SJSA1 (cell line): ENCODE data around the gene CRMP1. TPM values are rescaled to one million over a fixed set of nuclear protein-coding genes. Genes with fewer than 3 reads are reported as not detected.
"Not testable (repeated sequence)": the region's sequence is repeated elsewhere in the genome, so short reads cannot be mapped to it uniquely, and the experiment has no call there.

Source experiments
- DNase-seq, 2 experiments: peaks; one replicate each; pipeline ENCODE4 v3.0.0-alpha.2; 2015 to 2020; ENCODE audit warnings: low spot score in 2 of 2, low read depth in 1 of 2
- H3K27ac ChIP-seq: fragments of 250-450 bp; sonication (Bioruptor Pico); 2 replicates; pipeline ENCODE4 v1.5.1; 2020; ENCODE audit warnings: mild to moderate bottlenecking, moderate library complexity
- H3K27me3 ChIP-seq: fragments of 250-450 bp; sonication (Bioruptor Pico); replicated peaks from 2 replicates; pipeline ENCODE4 v1.5.1; 2020; ENCODE audit warnings: mild to moderate bottlenecking, moderate library complexity
- H3K36me3 ChIP-seq: fragments of 250-450 bp; sonication (Bioruptor Pico); 2 replicates; pipeline ENCODE4 v1.5.1; 2020; ENCODE audit warnings: mild to moderate bottlenecking
- H3K4me1 ChIP-seq: fragments of 250-450 bp; sonication (Bioruptor Pico); replicated peaks from 2 replicates; pipeline ENCODE4 v1.6.1; 2021; ENCODE audit warnings: mild to moderate bottlenecking
- H3K4me3 ChIP-seq: fragments of 250-450 bp; sonication (Bioruptor Pico); 2 replicates; pipeline ENCODE4 v1.5.1; 2020; ENCODE audit warnings: mild to moderate bottlenecking
- H3K9me3 ChIP-seq: fragments of 250-450 bp; sonication (Bioruptor Pico); replicated peaks from 2 replicates; pipeline ENCODE4 v1.5.1; 2020; ENCODE audit warnings: mild to moderate bottlenecking
- total RNA-seq: library from RNA; depleted of rRNA; stranded (reverse); fragments of >200 nt; shearing (Covaris generic); gene quantifications from 2 replicates; pipeline ENCODE4 v1.2.3, GENCODE V29; 2014

Gene CRMP1
- total RNA-seq, 1 experiment from 2014 or later: not detected

DNA sequence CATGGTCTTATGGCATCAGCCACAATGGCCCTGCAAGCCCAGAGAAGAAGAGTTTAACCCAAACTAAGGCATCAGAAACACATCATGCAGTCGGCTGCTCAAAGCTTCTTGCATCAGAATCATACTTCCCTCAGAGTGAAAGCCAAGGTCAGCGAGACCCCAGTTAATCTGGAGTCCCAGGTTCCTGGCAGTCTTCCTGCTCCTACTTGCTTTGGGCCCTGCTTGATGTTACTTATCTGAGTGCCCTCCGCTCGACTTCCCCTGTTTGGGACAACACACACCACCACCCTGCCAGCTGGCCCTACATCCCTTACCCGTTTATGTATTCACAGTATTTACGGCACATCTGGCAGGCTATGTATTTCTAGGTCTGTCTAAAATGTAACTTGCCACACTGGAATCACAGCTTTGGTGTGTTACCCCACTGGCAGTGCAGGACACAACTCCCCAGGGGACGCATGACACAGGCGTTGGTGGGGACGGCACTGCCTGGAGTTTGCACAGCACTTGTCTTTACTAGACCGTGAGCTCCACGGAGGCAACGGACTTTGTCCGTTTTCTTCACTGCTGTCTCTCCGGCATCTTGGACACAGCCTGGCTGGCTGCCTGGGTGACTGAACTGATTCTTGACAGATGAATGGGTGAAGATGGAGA is 22.8 kb downstream of the CRMP1 start:
- Histone ChIP-seq H3K27ac (no peak overlapping the region), H3K36me3 (no peaks in the 10 kb centered on the region), H3K4me3 (no peak overlapping the region), H3K27me3 (no peaks in the 10 kb centered on the region), H3K4me1 (no peaks in the 10 kb centered on the region), H3K9me3 (no peaks in the 10 kb centered on the region)
- no peak for DNase-seq

DNA sequence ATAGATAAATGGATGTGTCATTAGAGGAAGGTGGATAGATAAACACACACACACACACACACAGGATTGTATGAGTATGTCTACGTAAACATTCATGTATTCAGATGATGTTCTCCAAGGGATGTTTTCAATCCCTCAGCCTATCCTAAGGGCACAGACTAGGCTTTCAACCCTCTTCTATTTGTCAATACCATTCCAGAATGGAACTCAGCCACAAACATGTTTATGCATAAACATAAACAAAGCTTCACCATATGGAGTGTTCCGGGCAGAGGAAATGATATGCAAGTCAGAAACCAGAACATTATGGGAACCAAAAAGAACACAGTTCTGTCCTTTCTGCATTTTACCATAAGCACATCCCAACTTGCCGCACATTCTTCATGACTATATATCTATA is 25.0 kb downstream of the CRMP1 start:
- no peaks in the 10 kb centered on the region for H3K9me3 ChIP-seq
- H3K27ac ChIP-seq: no peak overlapping the region
- no peak overlapping the region for H3K4me3 ChIP-seq
- no peak for DNase-seq
- no peaks in the 10 kb centered on the region for H3K27me3 ChIP-seq
- no peaks in the 10 kb centered on the region; the same call in 1 of the 2 replicates for H3K4me1 ChIP-seq
- no peaks in the 10 kb centered on the region for H3K36me3 ChIP-seq

DNA sequence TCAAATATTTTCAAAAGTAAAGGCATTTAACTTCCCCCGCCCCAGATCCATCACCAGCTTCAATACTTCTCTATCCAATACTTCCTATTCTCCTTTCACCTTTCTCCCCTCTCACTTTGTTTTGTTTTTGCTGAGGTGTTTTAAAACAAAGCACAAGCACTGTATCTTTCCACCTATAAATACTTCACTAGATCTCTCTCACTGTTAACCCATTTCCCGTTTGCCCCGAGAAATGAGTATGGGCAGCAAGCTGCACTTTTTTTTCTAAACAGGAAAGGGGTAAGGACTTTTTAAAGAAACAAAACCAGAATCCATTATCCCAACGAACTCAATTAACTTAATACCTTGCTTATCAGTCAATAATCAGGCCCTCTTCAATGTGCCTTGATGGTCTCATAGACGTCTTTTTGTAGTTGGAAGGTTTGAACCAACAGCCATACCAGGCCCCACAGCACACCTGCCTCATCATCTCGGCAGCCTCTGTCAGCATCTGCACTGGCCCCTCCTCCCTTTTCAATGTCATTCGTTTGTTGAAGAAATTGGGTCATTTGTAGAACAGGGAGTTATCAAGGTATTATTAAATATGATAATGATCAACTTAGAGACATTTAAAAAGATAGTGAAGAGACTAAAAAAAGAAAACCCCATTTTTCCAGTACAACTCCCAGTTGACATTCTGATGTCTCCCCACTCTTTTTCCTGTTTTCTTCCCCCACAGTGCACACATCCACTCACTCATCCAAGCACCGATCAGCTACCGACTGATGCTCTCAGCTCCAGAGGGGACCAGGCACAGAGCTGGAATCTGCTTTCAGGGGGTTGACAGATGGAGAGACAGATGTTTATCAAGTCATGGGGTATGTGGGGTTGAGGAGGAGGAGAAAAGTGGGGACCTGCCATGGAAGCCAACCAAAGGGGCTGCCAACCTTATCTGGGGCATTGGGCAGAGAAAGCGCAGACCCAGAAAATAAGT is 25.8 kb downstream of the CRMP1 start:
- Histone ChIP-seq H3K4me3 (no peak overlapping the region), H3K4me1 (no peaks in the 10 kb centered on the region; the same call in 1 of the 2 replicates), H3K36me3 (no peaks in the 10 kb centered on the region), H3K27ac (no peak overlapping the region), H3K27me3 (no peaks in the 10 kb centered on the region), H3K9me3 (no peaks in the 10 kb centered on the region)
- DNase-seq: no peak

DNA sequence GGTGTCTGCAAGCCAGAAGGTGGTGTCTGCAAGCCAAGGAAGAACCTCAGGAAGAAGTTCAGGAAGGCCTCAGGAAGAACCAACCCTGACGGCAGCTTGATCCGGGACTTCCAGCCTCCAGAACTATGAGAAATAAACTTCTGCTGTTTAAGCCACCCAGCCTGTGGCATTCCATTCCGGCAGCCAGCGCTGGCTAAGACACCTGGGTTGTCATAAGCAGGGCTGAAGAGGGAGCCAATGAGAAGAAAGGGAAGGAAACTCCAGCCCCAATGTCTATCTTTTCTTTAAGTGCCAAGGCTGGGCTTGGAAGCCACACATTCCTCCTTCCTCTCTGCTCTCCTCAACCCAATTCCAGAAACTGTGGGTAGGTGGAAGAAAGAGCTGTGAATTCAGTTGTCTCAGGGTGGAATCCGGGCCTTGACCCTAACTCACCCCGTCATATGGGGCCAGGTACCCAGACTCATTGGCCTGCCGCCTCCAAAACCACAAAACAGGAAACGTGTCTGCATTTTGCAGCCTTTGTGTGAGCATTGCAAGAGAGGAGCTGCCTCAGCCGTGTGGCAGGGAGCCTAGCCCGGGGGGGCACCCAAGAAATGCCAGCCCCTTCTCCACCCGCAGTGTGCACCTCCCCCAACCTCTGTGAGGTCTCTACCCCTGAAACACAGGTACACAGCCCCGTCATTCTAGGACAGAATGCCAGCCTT is 26.8 kb downstream of the CRMP1 start:
- H3K27ac ChIP-seq: no peak overlapping the region
- no peaks in the 10 kb centered on the region for H3K36me3 ChIP-seq
- no peaks in the 10 kb centered on the region; the same call in 1 of the 2 replicates for H3K4me1 ChIP-seq
- no peaks in the 10 kb centered on the region for H3K9me3 ChIP-seq
- no peak overlapping the region for H3K4me3 ChIP-seq
- DNase-seq: no peak
- H3K27me3 ChIP-seq: no peaks in the 10 kb centered on the region

DNA sequence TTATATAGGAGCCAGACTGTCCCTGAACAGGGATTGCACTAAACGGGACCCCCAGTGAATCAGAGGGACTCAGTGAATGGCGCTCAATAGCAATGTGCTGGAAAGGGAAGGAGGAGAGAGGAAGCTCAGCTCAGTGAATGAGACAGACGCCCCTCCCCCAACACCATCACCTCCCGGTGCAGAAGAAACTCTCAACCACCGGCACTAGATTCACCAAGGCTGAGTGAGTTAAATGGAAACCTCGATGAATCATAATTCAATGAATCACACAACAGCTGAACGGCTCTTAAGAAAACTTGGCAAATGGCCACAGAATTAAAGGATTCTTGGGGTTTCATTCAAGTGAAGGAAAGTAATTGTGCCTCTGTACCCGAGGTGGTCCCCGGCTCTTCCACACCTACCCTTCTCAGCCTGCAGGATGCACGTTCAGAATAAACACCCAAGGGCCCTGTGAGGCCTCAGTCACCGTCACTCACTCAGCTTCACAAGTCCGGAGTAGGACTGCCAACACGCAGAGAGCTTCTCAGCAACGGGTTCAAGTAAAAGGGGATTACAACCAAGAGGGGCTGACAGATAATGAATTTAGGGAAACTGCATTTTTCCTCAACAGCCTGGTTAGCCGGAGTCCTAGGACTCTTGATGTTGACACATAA is 29.3 kb downstream of the CRMP1 start:
- Histone ChIP-seq H3K9me3 (no peaks in the 10 kb centered on the region), H3K27ac (no peak overlapping the region), H3K4me1 (no peaks in the 10 kb centered on the region; the same call in 1 of the 2 replicates), H3K36me3 (no peaks in the 10 kb centered on the region), H3K27me3 (no peaks in the 10 kb centered on the region), H3K4me3 (no peak overlapping the region)
- DNase-seq: peak; percentile 16 to 44

DNA sequence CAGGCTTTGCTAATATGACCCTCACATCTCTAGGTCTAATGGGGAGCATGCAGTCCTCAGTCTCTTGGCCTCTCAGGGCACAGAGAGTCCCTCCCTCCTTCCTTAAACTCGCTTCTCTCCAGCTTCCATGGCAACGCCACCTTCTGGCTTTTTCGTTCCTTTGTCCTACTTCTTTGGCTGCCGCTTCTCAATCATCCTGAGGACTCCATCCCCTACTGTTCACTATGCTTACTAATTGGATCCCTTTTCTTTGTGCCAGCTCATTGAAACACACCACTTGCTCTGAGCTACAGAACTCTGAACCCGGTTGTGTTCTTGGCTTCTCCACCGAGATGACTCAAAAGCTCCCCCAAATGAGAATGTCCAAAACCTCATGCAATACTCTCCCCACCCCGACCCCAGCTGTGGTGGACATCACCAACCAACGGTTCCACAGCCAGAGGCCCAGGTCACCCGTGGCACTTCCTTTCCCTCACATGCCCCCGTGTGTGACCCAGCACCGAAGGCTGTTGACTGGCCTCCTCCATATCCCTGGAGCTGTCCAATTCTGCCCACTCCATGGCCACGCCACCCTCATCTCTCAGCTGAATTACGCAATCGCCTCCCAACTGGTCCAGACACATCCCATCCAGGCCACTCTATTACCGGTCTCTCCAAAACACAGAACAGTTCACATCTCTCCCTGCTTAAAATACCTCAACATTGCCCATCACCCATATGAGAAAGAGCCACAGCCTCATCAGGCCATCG is 34.7 kb downstream of the CRMP1 start:
- no peak for DNase-seq
- Histone ChIP-seq H3K36me3 (no peaks in the 10 kb centered on the region), H3K9me3 (no peaks in the 10 kb centered on the region), H3K27ac (no peak overlapping the region), H3K27me3 (no peaks in the 10 kb centered on the region), H3K4me1 (no peaks in the 10 kb centered on the region), H3K4me3 (no peak overlapping the region)

DNA sequence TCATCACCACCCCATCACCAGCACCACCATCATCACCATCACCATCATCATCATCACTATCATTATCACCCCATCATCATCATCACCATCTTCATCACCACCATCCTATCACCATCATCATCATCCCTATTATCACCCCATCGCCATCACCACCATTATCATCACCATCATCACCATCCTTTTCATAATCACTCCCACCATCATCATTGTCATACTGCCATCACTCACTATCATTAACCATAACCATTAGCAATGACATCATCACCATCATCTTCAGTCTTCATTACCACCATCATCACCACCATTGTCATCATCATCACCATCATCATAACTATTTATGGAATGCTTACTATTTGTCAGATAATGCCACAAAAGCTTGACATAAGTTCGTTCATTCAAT is 35.7 kb downstream of the CRMP1 start:
- no peak for DNase-seq

DNA sequence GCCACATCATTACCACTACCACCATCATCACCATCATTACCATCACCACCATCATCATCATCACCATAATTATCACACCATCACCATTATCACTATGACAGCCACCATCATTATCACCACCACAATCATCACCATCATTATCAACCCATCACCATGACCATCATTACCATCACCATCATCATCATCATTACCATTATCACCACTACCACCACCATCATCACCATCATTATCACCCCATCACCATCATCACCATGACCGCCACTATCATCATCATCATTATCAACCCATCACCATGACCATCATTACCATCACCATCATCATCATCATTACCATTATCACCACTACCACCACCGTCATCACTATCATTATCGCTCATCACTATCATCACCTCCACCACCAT is 36.5 kb downstream of the CRMP1 start:
- H3K4me1 ChIP-seq, H3K27me3 ChIP-seq, H3K27ac ChIP-seq, H3K4me3 ChIP-seq, H3K9me3 ChIP-seq, H3K36me3 ChIP-seq, DNase-seq: not testable (repeated sequence)

More for the DNA sequence above, 35.7 kb downstream of the CRMP1 start:
- H3K9me3 ChIP-seq: no peaks in the 10 kb centered on the region
- H3K36me3 ChIP-seq: no peaks in the 10 kb centered on the region
- H3K4me3 ChIP-seq: no peak overlapping the region
- no peak overlapping the region for H3K27ac ChIP-seq
- no peaks in the 10 kb centered on the region for H3K27me3 ChIP-seq
- no peaks in the 10 kb centered on the region for H3K4me1 ChIP-seq

DNA sequence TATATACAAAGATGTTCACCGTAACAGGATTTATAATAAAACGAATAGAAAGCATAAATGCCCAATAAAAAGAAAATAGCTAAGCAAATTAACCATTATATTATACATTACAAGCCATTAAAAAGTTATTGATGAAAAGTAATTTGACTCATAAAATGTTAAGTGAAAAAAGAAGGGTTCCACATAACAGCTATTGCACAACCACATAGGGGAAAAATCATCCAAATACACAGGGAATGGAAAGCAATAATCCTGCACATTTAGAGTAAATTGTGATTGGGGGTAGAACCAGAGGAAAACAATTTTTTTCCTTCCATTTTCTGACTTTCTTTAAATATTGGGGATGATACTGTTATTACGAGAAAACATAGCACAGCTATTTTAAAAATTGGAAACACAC is 38.0 kb downstream of the CRMP1 start:
- H3K27ac ChIP-seq: no peak overlapping the region
- no peak overlapping the region for H3K4me3 ChIP-seq

DNA sequence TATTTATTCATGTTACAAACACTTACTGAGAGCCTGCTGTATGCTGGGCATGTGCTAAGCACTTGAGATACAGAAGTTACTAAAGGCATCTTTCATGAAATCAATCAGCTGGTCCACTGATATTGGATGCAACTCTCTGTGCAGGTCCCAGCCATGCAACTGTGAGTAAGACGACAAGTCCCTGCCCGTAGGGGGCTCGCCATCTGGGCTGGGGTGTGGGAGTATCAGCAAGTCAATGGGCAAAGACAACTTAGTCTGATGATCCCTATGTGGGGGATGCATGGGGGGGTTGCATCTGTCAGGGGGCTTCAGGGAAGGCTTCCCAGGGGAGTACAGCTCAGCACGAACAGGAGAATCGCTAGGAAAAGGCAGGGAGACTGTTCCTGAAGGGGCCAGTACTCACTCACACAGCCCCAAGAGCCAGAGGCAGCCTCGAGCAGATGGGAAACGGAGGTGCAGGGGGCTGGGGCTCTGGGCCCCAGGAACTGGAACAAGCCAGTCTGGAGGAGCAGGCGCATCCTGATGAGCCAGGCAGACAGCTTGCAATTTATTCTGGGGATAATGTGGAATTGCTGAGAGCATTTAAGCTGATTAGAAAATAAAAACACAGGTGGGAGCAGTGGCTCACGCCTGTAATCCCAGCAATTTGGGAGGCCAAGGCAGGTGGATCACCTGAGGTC is 40.2 kb downstream of the CRMP1 start:
- H3K4me1 ChIP-seq: no peaks in the 10 kb centered on the region
- no peaks in the 10 kb centered on the region for H3K36me3 ChIP-seq
- no peaks in the 10 kb centered on the region for H3K27me3 ChIP-seq
- no peak for DNase-seq
- H3K4me3 ChIP-seq: no peak overlapping the region
- no peak overlapping the region for H3K27ac ChIP-seq
- no peaks in the 10 kb centered on the region for H3K9me3 ChIP-seq

More for the DNA sequence above, 38.0 kb downstream of the CRMP1 start:
- Histone ChIP-seq H3K9me3 (no peaks in the 10 kb centered on the region), H3K36me3 (no peaks in the 10 kb centered on the region), H3K4me1 (no peaks in the 10 kb centered on the region), H3K27me3 (no peaks in the 10 kb centered on the region)
- DNase-seq: no peak

DNA sequence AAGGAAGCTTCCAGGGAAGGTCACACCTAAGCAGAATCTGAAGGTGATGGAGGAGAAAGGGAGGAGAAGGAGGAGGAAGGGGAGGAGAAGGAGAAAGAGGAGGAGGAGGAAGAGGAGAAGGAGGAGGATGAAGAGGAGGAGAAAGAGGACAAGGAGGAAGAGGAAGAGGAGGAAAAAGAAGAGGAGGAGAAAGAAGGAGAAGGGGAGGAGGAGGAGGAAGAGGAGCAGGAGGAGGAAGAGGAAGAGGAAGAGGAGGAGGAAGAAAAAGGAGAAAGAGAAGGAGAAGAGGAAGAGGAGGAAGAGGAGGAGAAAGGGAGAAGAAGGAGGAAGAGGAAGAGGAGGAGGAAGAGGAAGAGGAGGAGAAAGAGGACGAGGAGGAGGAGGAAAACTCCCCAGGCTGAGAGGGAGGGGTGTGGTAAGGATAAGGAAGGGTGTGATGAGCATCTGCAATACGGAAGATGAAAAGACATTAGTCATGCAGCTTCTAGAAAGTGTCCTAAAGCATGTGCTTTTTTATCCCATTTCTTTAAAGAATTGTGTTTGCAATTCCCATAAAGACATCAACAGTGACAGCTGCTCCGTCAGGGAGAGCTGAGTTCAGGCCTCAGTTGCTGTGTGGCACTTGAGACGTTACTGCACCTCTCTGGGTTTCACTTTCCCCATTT is 41.1 kb downstream of the CRMP1 start:
- no peaks in the 10 kb centered on the region for H3K4me1 ChIP-seq
- H3K4me3 ChIP-seq: no peak overlapping the region
- no peaks in the 10 kb centered on the region for H3K27me3 ChIP-seq
- no peak overlapping the region for H3K27ac ChIP-seq
- H3K9me3 ChIP-seq: no peaks in the 10 kb centered on the region
- no peaks in the 10 kb centered on the region for H3K36me3 ChIP-seq
- no peak for DNase-seq
